Measurements from ENCODE around the gene DMD.

- no peak for TF ChIP-seq EZH2 (IDR thresholded peaks at IDR 0.05; ENCODE audit: insufficient read depth, poor library complexity, severe bottlenecking)
- TF ChIP-seq EZH2phosphoT487 (IDR thresholded peaks at IDR 0.05; ENCODE audit: insufficient read depth, low read depth): no peak
Observed at GRCh38 chrX:33252306-33252825, 41.0 kb upstream of the DMD start.

All from GM23248 (cell line).